GF-D8 (cell line): ENCODE measurements around the gene SZRD1.

Experiments used
- DNase-seq: peaks from one replicate; lab custom pipeline; 2025; lab: John Stamatoyannopoulos, UW

SZRD1 gene

GRCh38 chr1:16440470-16441281, 73.6 kb downstream of the SZRD1 start, which contains the start of gene NECAP2:
NECAP2 (plus strand) TSS chr1:16440724; CDS start chr1:16440762, 38 bp downstream.
- peak; percentile 67 for DNase-seq

GRCh38 chr1:16441282-16441665, 74.2 kb downstream of the SZRD1 start:
- DNase-seq, result no peak

- DNase-seq, result peak; percentile 84
Observed at GRCh38 chr1:16442265-16442664, 75.2 kb downstream of the SZRD1 start.

- peak; percentile 44 for DNase-seq
Observed at GRCh38 chr1:16442941-16443340, 75.9 kb downstream of the SZRD1 start.

- DNase-seq, result no peak
Observed at GRCh38 chr1:16443975-16444770, 77.1 kb downstream of the SZRD1 start.

GRCh38 chr1:16445052-16445451, 78.0 kb downstream of the SZRD1 start:
- DNase-seq, result no peak

GRCh38 chr1:16446116-16446515, 79.1 kb downstream of the SZRD1 start:
- no peak for DNase-seq

GRCh38 chr1:16447641-16448040, 80.6 kb downstream of the SZRD1 start:
- DNase-seq, result no peak
